GM04503 (cell line): ENCODE results near the gene TCF21.

Experiments
- DNase-seq: peaks from one replicate; pipeline ENCODE4 v3.0.0-alpha.2; 2012; ENCODE audit warnings: low read depth

The TCF21 gene

DNA sequence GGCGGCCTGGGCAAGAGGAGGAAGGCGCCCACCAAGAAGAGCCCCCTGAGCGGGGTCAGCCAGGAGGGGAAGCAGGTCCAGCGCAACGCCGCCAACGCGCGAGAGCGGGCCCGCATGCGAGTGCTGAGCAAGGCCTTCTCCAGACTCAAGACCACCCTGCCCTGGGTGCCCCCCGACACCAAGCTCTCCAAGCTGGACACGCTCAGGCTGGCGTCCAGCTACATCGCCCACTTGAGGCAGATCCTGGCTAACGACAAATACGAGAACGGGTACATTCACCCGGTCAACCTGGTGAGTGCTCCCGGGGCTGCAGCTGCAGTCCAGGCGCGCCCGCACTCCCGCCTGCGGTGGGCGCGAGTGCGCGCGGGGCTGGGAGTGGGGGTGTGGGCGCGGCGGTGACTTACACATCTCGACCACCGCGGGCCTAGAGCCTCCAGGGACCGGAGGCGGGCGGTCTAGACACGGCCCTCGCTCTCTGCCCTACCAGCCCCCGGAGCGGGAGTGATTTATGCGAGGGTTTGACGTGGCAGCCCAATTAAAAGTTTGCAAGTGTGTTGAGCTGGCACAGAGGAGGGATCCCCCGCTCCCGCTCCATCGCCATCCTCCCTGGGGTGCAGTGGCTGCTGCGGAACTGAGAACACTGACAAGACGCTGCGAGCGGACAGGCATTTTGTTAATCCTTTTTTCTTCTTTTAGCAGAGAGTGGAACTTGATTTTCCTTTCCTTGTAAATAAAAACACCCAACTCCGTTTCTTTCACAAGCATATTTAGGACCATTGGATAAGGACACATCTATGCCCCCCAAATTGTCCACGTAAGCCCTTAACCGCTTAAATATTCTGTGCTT lies 867 bp downstream of the TCF21 start:
- DNase-seq, result no peak

DNA sequence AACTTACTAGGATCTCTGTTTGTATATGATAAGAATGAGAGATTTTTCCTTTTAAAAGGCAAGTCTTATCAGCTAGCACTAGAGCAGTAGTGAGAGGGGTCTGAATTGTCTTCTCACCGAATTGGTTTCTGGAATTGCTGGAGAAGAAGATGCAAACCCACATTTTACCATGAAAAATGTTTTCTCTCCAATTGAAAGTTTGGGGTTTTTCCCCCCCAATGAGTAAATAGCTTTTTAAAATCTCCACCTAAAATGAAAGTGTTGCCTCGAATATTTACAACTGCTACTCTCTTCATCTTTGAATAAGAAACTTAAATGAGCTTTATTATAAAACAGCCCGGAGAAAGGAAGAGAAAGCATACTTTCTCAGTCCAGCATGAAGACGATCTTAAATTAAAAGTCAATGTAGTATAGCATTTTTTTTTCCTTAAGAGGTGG lies 1.8 kb downstream of the TCF21 start:
- no peak for DNase-seq

DNA sequence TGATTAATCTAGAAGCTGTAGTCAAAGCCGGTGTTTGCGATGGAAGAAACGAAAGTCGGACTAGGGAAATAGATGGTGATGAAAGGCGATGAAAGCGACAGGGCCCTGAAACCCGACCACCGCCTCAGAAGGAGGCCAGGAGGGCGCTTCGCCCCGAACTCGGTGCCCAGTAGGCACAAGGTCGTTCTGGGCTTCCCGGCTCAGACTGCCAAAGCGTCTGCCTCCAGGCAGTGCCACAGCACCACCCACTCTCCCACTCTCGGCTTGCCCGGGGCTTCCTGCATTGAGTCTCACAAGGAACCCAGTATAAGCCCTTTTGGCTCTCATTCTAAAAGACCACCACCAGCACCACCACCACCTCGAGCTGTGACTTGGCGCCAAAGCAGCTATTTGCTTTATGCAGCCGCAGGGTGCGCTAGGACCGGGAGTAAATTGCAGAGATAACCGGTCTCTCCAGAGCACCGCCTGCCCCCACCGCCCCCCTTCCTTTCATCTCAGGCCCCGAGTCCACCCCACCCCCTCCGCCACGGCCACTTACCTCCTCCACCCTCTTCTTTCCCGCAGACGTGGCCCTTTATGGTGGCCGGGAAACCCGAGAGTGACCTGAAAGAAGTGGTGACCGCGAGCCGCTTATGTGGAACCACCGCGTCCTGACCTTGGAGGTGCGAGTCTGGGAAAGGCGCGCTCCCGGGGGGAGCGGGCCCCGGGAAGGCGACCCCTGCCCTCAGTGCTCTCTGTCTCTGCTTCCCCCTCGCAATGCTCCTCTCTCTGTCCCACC lies 2.4 kb downstream of the TCF21 start:
- no peak for DNase-seq

DNA sequence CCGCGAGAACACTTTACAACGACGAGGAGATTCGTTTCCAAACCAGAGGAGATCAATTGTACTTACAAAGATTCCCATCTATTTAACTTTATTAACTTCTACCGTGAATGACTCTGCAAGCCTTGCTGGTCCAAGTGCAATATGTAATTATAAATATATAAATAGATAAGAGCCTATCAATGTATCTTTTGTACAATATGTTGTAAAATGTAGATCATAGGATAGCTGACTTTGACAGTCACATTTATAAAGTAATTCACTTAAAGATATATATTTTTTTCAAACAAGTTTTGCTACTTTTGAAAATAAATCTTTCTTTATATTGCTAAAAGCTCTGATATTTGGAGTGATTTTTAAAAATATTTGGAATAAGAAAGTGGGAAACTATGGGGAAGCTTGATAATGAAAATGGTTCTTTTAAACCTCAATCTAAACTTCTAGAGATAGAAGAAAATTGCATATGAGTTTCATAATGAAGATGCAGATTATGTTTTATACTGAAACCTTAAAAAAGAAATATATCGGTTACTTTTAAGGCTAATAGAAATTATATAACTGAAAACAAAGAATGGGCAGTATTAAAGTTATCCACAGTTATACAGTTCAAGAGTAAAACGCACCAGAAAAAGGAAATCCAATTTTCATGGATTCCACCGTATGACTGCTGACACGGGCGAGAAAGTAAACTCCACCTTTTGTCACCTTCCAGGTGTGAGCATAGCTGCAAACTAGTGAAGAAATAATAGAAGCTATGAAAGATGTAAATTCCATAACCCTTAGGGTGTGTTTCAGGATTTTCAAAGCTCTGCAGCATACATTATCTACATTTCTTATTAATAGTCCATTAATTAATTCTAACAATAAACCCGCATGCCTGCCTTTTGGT lies 3.3 kb downstream of the TCF21 start:
- DNase-seq, result no peak

DNA sequence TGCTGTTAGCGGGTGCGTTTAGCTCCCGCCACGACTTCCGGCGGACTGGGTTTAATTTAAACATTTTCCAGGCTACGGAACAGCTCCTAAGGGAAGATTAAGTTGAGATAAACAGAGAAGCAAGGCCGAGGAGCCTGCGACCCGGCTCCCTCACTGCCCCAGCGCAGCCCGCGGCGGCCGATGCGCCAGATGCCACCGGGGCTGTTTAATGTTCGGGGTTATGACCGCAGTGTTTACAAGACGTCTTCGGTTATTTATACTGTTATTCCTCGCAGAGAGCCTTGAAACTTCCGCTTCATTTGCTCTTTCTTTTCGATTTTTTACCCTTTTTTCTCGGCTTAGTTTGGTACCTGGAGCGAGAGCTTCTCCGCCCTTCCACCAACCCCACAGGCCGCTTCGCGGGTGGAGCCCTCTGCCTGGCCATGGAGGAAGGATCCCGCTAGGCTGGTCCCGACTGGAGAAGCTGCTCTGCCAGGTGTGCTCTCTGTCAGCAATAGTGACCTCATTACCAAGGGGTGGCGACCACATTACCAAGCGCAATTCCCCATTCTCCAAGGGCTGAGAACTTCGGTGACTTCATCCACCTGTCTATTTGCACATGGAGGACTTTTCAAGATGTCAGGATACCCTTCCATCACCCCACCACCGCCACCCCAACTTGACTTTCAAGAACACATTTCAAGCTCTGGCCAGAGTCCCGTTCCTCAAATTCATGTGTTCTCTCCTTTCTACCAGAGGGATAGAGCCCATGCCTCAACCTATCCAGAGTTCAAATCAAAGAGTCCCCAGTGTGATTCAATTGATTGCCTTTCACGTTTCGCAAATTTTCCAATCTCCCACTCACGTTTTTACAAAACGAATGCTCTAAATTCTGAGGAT lies 4.1 kb downstream of the TCF21 start:
- no peak for DNase-seq

DNA sequence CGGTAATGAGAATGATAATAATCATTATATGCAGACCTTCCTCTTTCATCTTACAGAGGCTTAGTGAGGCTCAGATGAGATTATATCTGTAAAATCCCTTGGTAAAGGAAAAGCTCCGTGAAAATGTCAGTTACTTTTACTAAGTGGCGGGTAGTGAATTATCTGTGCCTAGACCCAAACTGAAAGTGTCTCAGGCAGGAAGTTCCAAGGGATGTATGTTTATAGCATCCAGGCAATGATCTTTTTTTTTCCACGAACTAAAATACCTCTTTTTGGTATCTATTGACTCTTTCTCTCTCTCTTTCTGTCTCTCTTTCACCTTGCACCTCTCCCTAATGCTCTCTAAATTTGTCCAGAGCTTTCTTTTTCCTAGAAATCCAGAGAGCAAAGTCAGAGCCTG lies 5.0 kb downstream of the TCF21 start:
- no peak for DNase-seq

DNA sequence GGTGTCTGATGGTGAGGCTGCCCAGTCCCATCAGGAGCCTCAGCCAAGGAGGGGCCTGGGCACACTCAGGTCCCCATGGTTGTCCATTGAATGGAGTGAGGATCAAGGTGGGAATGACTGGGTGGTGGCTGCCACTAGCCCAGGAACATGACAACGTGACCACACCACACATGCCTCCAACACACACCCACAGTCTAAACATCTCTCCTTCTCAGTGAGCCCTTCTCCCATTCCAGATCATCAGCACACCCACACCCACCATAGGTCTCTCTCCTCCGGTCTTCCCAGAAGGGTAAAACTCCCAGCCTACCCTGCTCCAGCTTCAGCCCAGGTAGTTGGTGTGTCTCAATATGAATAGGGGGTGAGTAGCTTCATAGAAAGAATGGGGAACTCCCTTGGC lies 5.5 kb downstream of the TCF21 start:
- no peak for DNase-seq

DNA sequence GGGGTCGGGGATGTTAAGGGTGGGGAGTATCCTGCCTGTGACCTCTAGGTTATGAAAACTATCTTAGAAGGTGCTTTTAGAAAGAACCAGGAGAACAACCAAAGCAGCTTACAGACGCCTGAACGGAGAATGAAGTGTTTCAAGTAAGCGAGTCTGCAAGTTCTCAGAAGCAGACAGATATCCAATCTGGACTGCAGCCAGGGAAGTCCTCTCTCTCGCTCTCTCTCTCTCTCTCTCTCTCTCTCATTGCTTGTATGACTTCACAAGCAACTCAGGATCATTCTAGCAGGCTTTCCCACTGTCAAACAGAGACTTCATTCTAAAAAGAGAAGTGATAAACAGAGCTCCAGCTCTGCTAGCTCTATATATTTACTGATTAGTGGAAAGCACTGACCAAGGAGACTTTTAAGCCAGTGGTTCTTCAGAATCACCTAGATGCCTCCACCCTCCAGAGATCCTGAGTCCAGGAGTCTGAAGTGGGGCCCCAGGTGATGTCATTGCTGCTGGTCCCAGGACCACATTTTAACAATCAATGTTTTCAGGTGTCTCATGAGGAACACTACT lies 6.0 kb downstream of the TCF21 start:
- no peak for DNase-seq

DNA sequence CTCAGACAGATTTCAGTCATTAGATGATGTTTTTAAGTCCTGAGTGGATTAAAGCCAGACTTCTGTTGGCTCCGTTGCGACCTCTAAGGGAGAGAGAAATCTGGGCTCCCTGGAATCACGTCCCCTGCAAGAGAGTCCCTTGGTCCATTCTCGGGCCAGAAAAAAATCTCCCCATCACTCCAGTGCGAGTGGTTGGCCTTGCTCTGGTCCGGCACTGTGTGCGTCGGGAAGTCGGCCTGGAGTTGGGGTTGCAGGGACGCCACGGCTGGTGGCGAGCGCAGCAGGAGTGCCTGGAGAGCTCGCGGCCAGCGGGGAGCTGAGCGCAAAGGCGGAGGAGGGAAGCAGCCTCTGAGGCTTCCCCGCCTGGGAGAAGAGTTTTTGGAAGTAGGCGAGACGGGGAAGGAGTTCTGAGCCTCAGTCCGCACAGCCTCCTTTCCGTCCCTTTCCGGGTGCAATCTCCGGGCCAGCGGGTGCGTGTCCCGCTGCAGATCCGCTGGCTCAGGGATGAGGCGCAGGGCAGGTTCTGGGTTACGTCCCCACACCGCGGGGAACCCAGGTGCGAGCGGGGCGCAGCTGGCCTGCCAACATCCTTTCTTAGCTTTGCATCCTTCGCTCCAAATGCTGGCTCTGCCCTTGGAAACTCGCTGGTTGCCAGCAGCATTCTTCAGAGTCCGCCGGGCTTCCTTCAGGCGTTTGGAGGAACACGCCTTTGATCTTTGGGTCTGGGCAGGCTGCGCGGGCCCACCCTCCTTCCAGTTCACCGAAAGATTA lies 6.8 kb downstream of the TCF21 start:
- no peak for DNase-seq

DNA sequence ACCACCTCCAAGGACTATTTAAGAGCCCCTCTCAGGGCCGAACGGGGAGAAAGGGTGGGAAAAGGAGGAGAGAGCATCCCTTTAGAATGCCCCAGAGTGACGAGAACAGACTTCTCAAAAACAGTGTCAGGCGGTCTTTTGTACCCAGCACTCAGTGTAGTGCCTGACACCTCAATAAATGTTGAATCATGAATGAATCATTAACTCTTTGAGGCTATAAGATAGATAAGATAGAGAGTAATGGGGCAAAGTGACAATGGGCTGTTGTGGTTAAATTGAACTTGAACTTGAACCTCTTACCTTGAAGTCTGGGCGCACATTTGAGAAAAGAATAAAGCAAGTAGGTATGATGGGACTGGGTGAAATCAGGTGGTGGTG lies 7.4 kb downstream of the TCF21 start:
- no peak for DNase-seq

DNA sequence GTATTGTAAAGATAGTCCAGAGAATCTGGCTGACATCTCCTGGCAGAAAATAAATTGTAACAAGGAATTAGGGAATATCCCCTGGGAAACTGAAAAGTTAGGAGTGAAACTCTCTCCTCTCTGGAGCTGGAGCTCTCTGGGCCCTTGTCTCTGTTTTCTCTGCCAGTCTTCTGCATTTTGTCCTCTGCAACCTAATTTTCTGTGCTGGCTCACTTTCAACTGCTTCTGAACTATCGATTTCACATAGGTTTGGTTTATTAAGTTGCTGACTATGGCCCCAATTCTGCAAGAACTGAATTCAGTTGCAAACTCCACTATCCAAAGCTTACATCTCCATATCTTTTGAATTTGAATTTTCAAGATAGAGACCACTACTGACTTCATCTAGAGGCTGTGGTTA lies 9.3 kb downstream of the TCF21 start:
- no peak for DNase-seq

DNA sequence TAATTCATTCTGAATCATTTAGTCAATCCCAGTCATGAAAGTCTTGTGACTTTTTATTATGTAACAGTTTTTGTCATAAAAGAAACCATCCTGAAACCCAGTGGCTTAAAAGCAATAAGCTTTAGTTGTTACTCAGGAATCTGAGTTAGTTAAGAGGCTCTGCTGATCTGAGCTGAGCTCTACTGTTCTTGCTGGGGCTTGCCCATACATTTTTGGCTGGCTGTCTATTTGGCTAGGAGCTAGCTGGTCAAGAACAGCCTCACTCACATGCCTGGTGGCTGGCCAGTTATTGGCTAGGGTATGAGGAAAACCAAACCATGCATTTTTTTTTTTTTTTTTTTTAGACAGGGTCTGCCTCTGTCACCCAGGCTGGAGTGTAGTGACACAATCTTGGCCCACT lies 10.6 kb downstream of the TCF21 start:
- DNase-seq, result no peak

DNA sequence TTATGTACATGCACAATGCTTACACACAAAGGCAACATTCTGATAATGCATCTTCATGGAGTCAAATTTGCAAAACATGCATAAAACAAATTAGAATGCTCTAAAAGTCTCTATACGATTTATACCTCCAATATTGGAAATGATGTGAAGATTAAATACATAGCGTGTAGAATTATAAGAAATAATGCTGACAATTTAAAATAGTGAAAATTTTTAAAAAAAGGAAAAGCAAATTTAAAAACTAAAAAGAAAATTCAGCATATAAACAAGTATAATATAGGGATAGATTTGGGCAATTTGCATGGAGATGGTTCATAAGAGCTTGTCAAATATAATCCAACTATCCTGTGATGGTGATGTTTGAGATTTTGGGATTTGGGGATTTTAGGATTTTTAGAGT lies 14.9 kb downstream of the TCF21 start:
- no peak for DNase-seq

DNA sequence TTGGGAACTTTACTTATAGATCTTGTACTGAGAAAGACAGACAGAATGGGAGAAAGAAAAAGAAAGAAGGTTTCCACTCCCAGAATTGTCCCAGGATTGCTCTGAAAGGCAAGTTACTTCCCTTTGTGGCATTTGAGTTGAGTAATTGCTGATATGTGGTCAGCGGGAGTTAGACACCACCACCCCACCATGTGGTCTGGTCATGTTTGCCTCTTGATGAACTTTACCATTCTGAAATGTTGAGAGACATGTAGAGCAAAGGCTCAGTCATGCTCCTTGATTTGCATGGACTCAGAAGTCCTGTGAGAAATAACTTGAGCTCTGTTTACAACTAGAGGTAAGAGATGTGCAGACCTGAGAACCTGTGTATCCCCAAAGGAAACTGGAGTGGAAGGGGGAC lies 17.1 kb downstream of the TCF21 start:
- DNase-seq, result no peak

DNA sequence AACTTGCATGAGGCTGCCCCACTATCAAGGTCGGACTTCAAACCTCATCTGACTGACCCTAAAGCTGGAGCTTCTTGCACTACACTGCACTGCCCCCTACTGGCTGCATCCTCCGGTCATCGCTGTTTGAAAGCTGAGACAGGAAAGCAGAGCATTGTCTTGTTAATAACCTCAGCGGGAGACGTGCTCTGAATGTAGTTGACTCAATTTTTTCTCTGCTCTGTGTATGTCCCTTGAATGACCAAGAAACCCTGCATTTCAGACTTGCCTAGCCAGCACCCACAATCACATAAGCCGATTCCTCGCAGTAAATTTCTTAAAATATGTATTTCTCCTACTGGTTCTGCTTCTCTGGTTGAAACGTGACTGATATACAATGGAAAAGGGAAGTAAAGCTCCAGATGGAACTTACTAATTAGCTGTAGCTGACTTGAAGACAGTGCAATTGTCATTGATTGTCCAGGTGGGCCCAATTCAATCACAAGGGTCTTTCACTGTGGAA lies 27.8 kb downstream of the TCF21 start:
- DNase-seq, result peak; percentile 31

DNA sequence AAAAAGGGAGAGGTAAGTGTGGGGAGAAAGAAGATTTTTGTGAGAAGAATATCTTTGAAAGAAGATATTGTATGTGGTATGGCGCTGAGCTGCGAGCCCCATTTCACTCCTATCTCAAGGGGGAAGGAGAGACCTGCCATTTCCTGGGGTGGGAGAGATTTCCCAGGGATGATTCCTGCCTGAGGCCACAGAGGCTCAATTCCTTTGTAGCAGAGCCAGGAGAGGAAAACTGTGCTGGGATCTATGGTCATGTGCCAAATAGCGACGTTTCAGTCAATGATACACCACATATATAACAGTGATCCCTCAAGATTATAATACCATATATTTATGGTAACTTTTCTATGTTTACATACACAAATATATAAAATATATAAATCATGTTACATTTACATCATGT lies 28.9 kb downstream of the TCF21 start:
- no peak for DNase-seq

DNA sequence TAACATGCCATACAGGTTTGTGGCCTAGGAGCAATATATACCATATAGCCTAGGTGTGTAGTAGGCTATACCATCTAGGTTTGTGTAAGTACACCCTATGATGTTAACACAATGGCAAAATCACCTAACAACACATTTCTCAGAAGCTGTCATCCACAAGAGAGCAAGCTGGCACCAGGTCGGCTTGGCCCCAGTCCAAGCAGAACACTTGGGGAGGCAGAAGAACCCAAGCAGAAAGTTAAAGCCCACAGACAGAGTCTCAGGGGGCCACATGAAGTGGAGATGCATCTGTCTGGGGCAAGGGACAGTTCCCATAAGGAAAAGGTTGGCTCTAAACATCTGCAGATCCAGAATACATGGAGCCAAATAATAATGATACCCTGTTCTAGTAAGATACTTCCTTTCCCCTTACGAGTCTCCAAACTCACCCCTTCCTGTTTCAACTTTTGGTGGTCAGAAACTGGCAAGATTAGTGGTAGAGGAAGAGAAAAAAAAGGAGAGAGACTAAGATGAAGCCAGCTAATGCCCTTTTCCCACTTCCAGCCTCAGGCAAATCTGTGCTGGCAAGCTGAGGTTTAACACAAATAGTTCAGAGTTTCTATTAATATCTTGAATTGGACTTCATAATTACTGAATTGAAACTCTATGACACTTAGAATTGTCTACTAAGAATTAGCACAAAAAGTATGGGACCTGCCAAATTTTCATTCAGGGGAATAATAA lies 29.5 kb downstream of the TCF21 start:
- DNase-seq, result no peak

DNA sequence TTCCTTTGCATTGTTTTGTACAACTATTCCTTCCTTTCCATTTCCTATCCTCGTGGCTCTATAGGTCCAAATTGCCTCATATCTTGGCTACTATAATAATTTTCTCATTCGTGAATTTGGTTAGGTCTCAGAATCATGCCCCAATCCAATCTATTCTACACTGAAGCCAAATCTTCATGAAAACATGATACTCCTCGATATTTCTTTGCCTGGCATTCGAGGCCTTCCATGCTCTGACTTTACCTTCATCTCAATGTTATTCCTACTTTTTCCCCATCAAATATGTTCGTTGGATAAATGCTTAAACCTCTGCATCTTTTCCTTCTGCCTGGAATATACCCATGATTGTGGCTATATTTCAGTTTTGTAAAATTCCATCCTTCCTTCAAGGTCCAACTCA lies 30.4 kb downstream of the TCF21 start:
- DNase-seq, result no peak

DNA sequence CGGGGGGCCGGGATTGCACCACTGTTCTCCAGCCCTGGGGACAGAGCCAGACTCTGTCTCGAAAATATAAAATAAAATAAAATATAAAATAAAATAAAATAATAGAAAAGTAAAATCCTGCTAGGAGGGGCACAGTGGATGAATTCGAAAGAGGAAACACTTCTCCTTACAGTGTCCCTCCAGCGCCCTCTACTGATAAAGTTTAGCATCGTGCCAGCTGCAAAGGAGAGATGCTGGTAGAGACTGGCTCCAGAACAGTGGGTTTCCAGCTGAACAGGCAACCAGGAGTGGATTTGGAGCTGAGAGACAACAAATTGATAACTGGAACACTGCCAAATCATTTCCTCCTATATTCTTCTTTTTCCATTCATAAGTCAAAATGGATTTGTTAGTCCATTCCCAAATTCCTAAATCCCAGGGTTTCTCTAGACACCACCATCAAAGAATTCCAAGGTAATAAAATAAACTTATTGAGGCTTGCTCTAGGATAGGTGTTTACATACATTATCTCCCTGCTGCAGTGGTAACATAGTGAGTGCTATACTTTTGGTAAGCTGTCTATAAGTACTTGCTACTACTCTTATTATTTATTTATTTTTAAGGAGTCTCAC lies 32.4 kb downstream of the TCF21 start:
- peak; percentile 16 for DNase-seq
